GM19025 (cell line): ENCODE data around the gene ABHD16A.

Experiments
- ATAC-seq: cut with Tn5 transposase; IDR thresholded peaks from one replicate; pipeline ENCODE4 v1.9.1; 2021; ENCODE audit warnings: mild to moderate bottlenecking, low read depth, moderate library complexity; ENCODE audit not compliant: unreplicated experiment

The ABHD16A gene

GRCh38 chr6:31691078-31691463 lies 12.1 kb downstream of the ABHD16A start:
- ATAC-seq, result no peak

DNA sequence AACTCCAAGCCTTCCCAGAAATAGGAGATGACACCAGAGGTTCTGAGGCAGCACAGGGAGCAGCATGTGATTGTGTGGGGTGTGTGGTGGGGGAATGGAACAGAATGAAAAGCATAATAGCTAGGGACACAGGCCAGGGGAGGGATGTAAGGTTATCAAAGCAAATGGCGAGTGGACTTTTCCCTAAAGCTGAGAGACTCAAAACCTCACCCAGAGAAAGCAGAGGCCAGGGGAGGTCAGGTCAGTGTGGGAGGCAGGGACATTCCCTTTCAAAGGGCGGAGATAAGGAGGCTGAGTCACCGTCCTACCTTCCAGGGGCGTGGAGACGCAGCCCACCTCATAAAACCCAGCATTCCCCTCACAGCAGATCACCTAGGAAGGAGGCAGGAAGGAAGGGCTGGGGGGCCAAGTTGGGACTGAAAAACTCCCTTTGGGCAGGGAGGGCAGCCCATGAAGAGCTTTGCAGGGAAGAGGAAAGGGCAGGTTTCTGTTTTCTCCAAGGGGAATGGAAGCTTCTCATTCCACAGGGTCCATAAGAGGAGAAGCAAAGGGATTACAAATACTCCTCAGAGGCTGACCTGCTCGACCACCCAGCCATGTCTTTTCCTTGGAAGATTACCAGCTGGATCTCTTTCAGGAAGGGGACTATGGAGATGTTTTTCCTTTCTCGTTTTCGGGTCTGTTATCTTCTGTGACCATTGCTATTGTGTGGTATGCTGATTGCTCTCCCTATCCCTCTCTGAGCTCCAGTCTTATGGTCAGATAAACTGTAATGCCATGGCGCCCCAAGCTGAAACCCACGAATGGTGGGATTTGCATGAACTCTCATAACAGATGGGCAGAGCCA lies 12.7 kb downstream of the ABHD16A start:
- no peak for ATAC-seq

- ATAC-seq, result no peak
Observed at GRCh38 chr6:31689249-31690110, 13.6 kb downstream of the ABHD16A start.

- ATAC-seq, result no peak
Observed at GRCh38 chr6:31687860-31688693, 15.0 kb downstream of the ABHD16A start.

GRCh38 chr6:31687321-31687720 lies 15.8 kb downstream of the ABHD16A start:
- ATAC-seq, result no peak

GRCh38 chr6:31686483-31686882 lies 16.6 kb downstream of the ABHD16A start:
- no peak for ATAC-seq

DNA sequence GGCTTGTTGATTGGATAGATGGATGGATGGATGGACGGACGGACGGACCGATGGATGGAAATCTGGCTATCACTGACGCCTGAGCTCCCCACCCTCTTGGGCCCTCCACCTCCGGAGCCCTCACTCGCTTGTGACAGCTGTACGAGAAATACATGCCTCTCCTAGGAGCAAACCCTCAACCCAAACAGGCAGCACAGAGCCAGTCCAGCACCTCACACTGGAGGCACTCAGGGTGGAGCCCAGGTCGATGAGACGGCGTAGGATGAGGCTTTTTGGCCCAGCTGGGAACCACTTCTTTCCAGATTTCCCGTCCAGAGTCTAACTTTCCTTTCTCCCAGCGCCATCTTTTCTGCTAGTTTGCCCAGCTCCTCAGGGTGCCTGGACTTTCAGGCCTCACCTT lies 19.5 kb downstream of the ABHD16A start:
- ATAC-seq, result no peak

- no peak for ATAC-seq
Observed at GRCh38 chr6:31681135-31681671, 21.9 kb downstream of the ABHD16A start.

GRCh38 chr6:31680226-31681134 lies 22.6 kb downstream of the ABHD16A start, which contains the start of gene LY6G5C:
TSS of gene LY6G5C (minus strand) at chr6:31681067. CDS start at chr6:31680373, 694 bp downstream.
- no peak for ATAC-seq

DNA sequence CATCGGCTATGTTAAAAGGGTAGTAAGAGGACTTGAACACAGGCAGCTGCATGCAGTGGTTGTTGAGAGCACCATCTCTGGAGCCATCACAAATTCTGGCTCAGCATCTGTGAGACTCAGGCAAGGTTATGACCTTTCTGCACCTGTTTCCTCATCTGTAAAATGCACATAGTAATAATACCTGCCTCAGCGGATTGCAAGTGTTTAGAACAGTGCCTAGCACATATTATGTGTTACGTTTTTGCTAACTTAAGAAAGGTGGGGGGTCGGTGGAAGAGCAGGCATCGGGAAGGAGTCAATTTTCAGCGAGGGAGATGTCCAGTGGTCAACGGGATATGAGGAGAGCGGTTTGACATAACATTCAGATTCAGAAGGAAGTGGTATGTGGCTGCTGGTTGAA lies 25.2 kb downstream of the ABHD16A start:
- ATAC-seq, result no peak

DNA sequence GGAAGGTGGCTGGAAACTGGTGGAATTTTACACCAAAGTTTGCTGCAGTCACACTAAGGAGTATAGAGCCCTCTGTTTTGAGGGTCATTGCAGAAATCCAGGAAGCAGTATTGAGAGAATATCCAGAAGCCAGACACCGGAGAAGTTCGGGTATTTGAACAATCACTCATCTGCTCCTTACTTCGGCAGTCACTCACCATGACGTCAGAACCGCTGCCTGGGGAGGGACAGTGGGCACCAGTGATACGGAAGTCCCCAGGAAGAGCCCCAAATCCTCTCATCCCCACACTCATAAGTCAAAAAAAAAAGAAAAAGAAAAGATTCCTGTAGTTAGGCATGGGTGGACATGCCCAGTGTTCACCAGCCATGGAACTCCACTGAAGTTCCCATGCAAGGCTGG lies 26.2 kb downstream of the ABHD16A start:
- no peak for ATAC-seq

- no peak for ATAC-seq
Observed at GRCh38 chr6:31676322-31676903, 26.7 kb downstream of the ABHD16A start.

DNA sequence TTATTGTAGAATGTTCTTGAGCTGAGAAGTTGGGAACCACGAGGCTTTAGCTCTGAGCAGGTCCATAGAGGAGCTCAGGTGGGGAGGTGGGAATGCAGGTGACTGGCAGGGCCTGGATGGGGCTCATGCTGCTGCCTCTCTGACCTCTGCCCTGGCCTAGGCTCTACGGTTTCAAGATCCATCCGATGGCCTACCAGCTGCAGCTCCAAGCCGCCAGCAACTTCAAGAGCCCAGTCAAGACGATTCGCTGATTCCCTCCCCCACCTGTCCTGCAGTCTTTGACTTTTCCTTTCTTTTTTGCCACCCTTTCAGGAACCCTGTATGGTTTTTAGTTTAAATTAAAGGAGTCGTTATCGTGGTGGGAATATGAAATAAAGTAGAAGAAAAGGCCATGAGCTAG lies 33.4 kb downstream of the ABHD16A start, which contains the start of gene LY6G5B:
Gene LY6G5B, plus strand, starts transcription at position 301 of the 400 bp plus-strand sequence. CDS start 975 bp downstream, outside the sequence.
- ATAC-seq, result no peak

- no peak for ATAC-seq
Observed at GRCh38 chr6:31666337-31666965, 36.7 kb downstream of the ABHD16A start.

DNA sequence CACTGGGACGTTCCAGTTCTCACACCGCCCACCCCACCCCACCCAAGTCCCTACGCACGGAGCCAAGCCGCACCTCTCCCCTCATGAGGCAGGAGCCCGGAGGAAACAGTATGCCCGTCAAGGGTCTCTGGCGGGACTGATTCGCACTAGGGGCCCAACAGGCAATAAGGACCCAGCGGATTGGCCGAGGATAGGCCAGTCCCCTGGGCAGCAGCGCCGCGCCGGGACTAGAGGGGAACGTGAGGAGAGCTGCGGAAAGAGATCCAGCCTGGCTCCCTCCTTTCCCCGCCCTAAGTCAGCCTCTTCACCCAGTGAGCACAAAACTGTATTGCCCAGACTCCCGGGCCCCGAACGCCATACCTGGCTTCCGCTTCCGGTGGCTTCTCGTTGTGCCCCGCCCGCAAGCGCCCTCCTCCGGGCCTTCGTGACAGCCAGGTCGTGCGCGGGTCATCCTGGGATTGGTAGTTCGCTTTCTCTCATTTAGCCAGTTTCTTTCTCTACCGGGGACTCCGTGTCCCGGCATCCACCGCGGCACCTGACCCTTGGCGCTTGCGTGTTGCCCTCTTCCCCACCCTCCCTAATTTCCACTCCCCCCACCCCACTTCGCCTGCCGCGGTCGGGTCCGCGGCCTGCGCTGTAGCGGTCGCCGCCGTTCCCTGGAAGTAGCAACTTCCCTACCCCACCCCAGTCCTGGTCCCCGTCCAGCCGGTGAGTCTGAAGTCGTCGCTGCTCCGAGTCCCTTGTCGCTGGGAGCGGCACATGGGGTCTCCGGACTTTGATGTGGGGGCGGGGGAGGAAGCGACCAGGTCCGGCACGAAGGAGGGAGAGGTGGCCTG lies 37.4 kb downstream of the ABHD16A start, which contains the start of gene CSNK2B:
Gene CSNK2B, plus strand, starts transcription at position 580 of the 836 bp plus-strand sequence. CDS start 752 bp downstream, outside the sequence.
- peak; percentile 83 for ATAC-seq

- peak; percentile 34 for ATAC-seq
Observed at GRCh38 chr6:31664790-31665500, 38.2 kb downstream of the ABHD16A start, which contains the start of gene GPANK1. TSS of gene GPANK1 (minus strand) at chr6:31664997. CDS start at chr6:31664478, 519 bp downstream.
